Measurements from ENCODE around the gene NOP10.

The NOP10 gene

GRCh38 chr15:34327906-34328305 is 15.0 kb downstream of the NOP10 start:
- H3K4me3 ChIP-seq (ENCODE audit: low read length): peak overlapping the region; percentile 25; the same call in 1 of the 2 replicates
- TF ChIP-seq EZH2phosphoT487 (IDR thresholded peaks at IDR 0.05; ENCODE audit: borderline replicate concordance, low read length): no peak
- H3K27me3 ChIP-seq (ENCODE audit: control insufficient read depth, low read length): no peaks in the 10 kb centered on the region
- H3K36me3 ChIP-seq (ENCODE audit: control insufficient read depth, low read length): no peaks in the 10 kb centered on the region
- peak overlapping the region; percentile 46 for H3K4me2 ChIP-seq (ENCODE audit: low read length)
- H4K20me1 ChIP-seq (ENCODE audit: control insufficient read depth, insufficient read depth, low read depth, low read length): no peaks in the 10 kb centered on the region
- no peaks in the 10 kb centered on the region for H3K9me3 ChIP-seq (ENCODE audit: control insufficient read depth, insufficient read depth, low read length)
- H3F3A ChIP-seq (ENCODE audit: control insufficient read depth, insufficient read depth): peaks cover 2% of the 10 kb centered on the region; the same call in 1 of the 2 replicates
- H3K27ac ChIP-seq (ENCODE audit: low read depth, low read length): no peak overlapping the region
- H3K79me2 ChIP-seq (ENCODE audit: control insufficient read depth, low read length): no peaks in the 10 kb centered on the region
- H3K4me1 ChIP-seq (ENCODE audit: control insufficient read depth, low read length): peaks cover 28% of the 10 kb centered on the region
- no peaks in the 10 kb centered on the region for H3K9me2 ChIP-seq (replicated peaks; ENCODE audit: control insufficient read depth, low read length)

GRCh38 chr15:34325368-34325767 is 17.6 kb downstream of the NOP10 start:
- H3K4me2 ChIP-seq (ENCODE audit: low read length): no peak overlapping the region

GRCh38 chr15:34324933-34325332 is 18.0 kb downstream of the NOP10 start:
- no peaks in the 10 kb centered on the region for H4K20me1 ChIP-seq (ENCODE audit: control insufficient read depth, insufficient read depth, low read depth, low read length)
- no peaks in the 10 kb centered on the region for H3K27me3 ChIP-seq (ENCODE audit: control insufficient read depth, low read length)
- no peak for TF ChIP-seq EZH2phosphoT487 (IDR thresholded peaks at IDR 0.05; ENCODE audit: borderline replicate concordance, low read length)
- H3K79me2 ChIP-seq (ENCODE audit: control insufficient read depth, low read length): no peaks in the 10 kb centered on the region
- H3K27ac ChIP-seq (ENCODE audit: low read depth, low read length): no peak overlapping the region
- H3K9me3 ChIP-seq (ENCODE audit: control insufficient read depth, insufficient read depth, low read length): no peaks in the 10 kb centered on the region
- H3F3A ChIP-seq (ENCODE audit: control insufficient read depth, insufficient read depth): no peaks in the 10 kb centered on the region; the same call in 1 of the 2 replicates
- no peak overlapping the region for H3K4me2 ChIP-seq (ENCODE audit: low read length)
- H3K4me3 ChIP-seq (ENCODE audit: low read length): no peak overlapping the region
- H3K9me2 ChIP-seq (replicated peaks; ENCODE audit: control insufficient read depth, low read length): no peaks in the 10 kb centered on the region
- H3K4me1 ChIP-seq (ENCODE audit: control insufficient read depth, low read length): peaks cover 28% of the 10 kb centered on the region
- no peaks in the 10 kb centered on the region for H3K36me3 ChIP-seq (ENCODE audit: control insufficient read depth, low read length)

More at GRCh38 chr15:34325368-34325767, 17.6 kb downstream of the NOP10 start:
- Histone ChIP-seq H3K36me3 (ENCODE audit: control insufficient read depth, low read length) (no peaks in the 10 kb centered on the region), H3K4me1 (ENCODE audit: control insufficient read depth, low read length) (peaks cover 28% of the 10 kb centered on the region), H4K20me1 (ENCODE audit: control insufficient read depth, insufficient read depth, low read depth, low read length) (no peaks in the 10 kb centered on the region), H3K27ac (ENCODE audit: low read depth, low read length) (no peak overlapping the region), H3F3A (ENCODE audit: control insufficient read depth, insufficient read depth) (no peaks in the 10 kb centered on the region; the same call in 1 of the 2 replicates), H3K79me2 (ENCODE audit: control insufficient read depth, low read length) (no peaks in the 10 kb centered on the region), H3K9me2 (replicated peaks; ENCODE audit: control insufficient read depth, low read length) (no peaks in the 10 kb centered on the region), H3K4me3 (ENCODE audit: low read length) (no peak overlapping the region), H3K9me3 (ENCODE audit: control insufficient read depth, insufficient read depth, low read length) (no peaks in the 10 kb centered on the region), H3K27me3 (ENCODE audit: control insufficient read depth, low read length) (no peaks in the 10 kb centered on the region)
- TF ChIP-seq EZH2phosphoT487 (IDR thresholded peaks at IDR 0.05; ENCODE audit: borderline replicate concordance, low read length) (no peak), CTCF (IDR thresholded peaks at IDR 0.05; ENCODE audit: low read depth, low read length, poor library complexity, severe bottlenecking) (no peak)

GRCh38 chr15:34323217-34323616 is 19.7 kb downstream of the NOP10 start:
- Histone ChIP-seq H3K4me1 (ENCODE audit: control insufficient read depth, low read length) (peaks cover 31% of the 10 kb centered on the region), H3K79me2 (ENCODE audit: control insufficient read depth, low read length) (no peaks in the 10 kb centered on the region), H3K9me2 (replicated peaks; ENCODE audit: control insufficient read depth, low read length) (no peaks in the 10 kb centered on the region), H3K27ac (ENCODE audit: low read depth, low read length) (no peak overlapping the region), H3K4me3 (ENCODE audit: low read length) (no peak overlapping the region), H3F3A (ENCODE audit: control insufficient read depth, insufficient read depth) (no peaks in the 10 kb centered on the region; the same call in 1 of the 2 replicates), H3K27me3 (ENCODE audit: control insufficient read depth, low read length) (no peaks in the 10 kb centered on the region), H3K36me3 (ENCODE audit: control insufficient read depth, low read length) (no peaks in the 10 kb centered on the region), H3K4me2 (ENCODE audit: low read length) (no peak overlapping the region), H4K20me1 (ENCODE audit: control insufficient read depth, insufficient read depth, low read depth, low read length) (no peaks in the 10 kb centered on the region), H3K9me3 (ENCODE audit: control insufficient read depth, insufficient read depth, low read length) (no peaks in the 10 kb centered on the region)
- no peak for TF ChIP-seq CTCF (IDR thresholded peaks at IDR 0.05; ENCODE audit: low read depth, low read length, poor library complexity, severe bottlenecking)
- no peak for TF ChIP-seq EZH2phosphoT487 (IDR thresholded peaks at IDR 0.05; ENCODE audit: borderline replicate concordance, low read length)

Measured in DOHH2 (cell line).